ENCODE measurements around the gene FAM184A. TPM values are rescaled to one million over a fixed set of nuclear protein-coding genes. Genes with fewer than 3 reads are reported as not detected.
"Not testable (repeated sequence)": the region's sequence is repeated elsewhere in the genome, so short reads cannot be mapped to it uniquely, and the experiment has no call there.

Gene FAM184A
- total and polyA plus RNA-seq, 2 donors (not counting 3 experiments of a cell fraction or from before 2014, with no cell fraction given): 0.04 to 0.84 TPM

DNA sequence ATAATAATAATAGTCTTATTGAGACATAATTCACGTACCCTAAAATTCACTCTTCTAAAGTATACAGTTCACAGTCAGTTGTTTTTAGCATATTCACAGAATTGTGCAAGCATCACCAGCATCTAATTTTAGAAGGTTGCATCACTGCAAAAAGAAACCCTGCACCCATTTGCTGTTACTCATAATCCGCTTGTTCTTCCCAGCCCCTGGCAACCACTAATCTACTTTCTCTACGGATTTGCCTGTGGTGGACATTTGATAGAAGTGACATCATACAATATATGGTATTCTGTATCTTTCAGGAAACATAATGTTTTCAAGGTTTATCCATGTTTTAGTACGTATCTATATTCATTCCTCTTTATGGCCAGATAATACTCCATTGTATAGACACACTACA lies 41.5 kb upstream of the FAM184A start:
- H3K4me2 ChIP-seq (ENCODE audit: insufficient read depth, low read length): no peak overlapping the region
- BruUV-seq (replicated peaks): no TSS peak
- intact Hi-C loops (cut with micrococcal nuclease) (loop anchor here (10.0 kb wide), 1 partner anchor 835 kb away; no protein-coding TSS in a partner anchor), dilution Hi-C loops (cut with MboI; ENCODE audit: extremely low pct_ligation_motif_present, low sequenced_read_pairs) (no loop called here)
- H3K27ac ChIP-seq (ENCODE audit: insufficient read depth, low read depth, low read length): no peak overlapping the region
- ChIA-PET POLR2A (no interaction called here), CTCF (interaction anchor here (1.4 kb wide), 1 partner anchor 9 kb away, joined by 3 read pairs; no protein-coding TSS in a partner anchor)
- DNase-seq (ENCODE audit: low read depth, low spot score): no peak
- no peak overlapping the region for H3K9ac ChIP-seq (replicated peaks; ENCODE audit: extremely low read depth, insufficient read depth, low read length)
- H3K9me3 ChIP-seq (replicated peaks; ENCODE audit: control insufficient read depth, insufficient read depth, low read length): no peaks in the 10 kb centered on the region
- no peaks in the 10 kb centered on the region for H3K79me2 ChIP-seq (ENCODE audit: control insufficient read depth, insufficient read depth, low read length)
- FAIRE-seq: no peak
- H2AFZ ChIP-seq (ENCODE audit: low read depth, low read length): no peak overlapping the region
- no peak overlapping the region for H3K4me3 ChIP-seq (replicated peaks in 1 of 3; ENCODE audit: insufficient read depth in 1 of 3, low read depth in 1 of 3, low read length in 3 of 3)
- H3K27me3 ChIP-seq (ENCODE audit: control insufficient read depth in 2 of 2, insufficient read depth in 2 of 2, low read length in 2 of 2): no peaks in the 10 kb centered on the region
- no peaks in the 10 kb centered on the region for H3K9me1 ChIP-seq (replicated peaks; ENCODE audit: control insufficient read depth, extremely low read depth, insufficient read depth, low read length)
- H3K36me3 ChIP-seq (ENCODE audit: control insufficient read depth in 2 of 2, extremely low read depth in 1 of 2, insufficient read depth in 2 of 2, low read length in 2 of 2): no peaks in the 10 kb centered on the region
- no peaks in the 10 kb centered on the region for H4K20me1 ChIP-seq (replicated peaks; ENCODE audit: control insufficient read depth, extremely low read depth, insufficient read depth, low read length)
- H3K4me1 ChIP-seq (ENCODE audit: control insufficient read depth, extremely low read depth, insufficient read depth, low read length): peaks cover 5% of the 10 kb centered on the region
- TF ChIP-seq EZH2 (IDR thresholded peaks at IDR 0.05; ENCODE audit: borderline replicate concordance, low read depth, low read length, severe bottlenecking): no peak
- no peak for TF ChIP-seq POLR2A (IDR thresholded peaks at IDR 0.05; ENCODE audit: low read depth, low read length)
- TF ChIP-seq GATA2 (IDR thresholded peaks at IDR 0.05; ENCODE audit: insufficient read depth, insufficient read length, low read depth, low read length): no peak
- no peak for TF ChIP-seq FOS (IDR thresholded peaks at IDR 0.05; ENCODE audit: borderline replicate concordance, insufficient read depth, low read length)
- no peak for TF ChIP-seq MYC (IDR thresholded peaks at IDR 0.05; ENCODE audit: low read depth, low read length)
- TF ChIP-seq, protein P1, sequence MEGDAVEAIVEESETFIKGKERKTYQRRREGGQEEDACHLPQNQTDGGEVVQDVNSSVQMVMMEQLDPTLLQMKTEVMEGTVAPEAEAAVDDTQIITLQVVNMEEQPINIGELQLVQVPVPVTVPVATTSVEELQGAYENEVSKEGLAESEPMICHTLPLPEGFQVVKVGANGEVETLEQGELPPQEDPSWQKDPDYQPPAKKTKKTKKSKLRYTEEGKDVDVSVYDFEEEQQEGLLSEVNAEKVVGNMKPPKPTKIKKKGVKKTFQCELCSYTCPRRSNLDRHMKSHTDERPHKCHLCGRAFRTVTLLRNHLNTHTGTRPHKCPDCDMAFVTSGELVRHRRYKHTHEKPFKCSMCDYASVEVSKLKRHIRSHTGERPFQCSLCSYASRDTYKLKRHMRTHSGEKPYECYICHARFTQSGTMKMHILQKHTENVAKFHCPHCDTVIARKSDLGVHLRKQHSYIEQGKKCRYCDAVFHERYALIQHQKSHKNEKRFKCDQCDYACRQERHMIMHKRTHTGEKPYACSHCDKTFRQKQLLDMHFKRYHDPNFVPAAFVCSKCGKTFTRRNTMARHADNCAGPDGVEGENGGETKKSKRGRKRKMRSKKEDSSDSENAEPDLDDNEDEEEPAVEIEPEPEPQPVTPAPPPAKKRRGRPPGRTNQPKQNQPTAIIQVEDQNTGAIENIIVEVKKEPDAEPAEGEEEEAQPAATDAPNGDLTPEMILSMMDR (IDR thresholded peaks at IDR 0.05; ENCODE audit: extremely low read depth in 1 of 2, insufficient read depth in 1 of 2, low read depth in 1 of 2, low read length in 2 of 2): no peak
- no peak for TF ChIP-seq JUN (IDR thresholded peaks at IDR 0.05; ENCODE audit: borderline replicate concordance, insufficient read depth, insufficient read length, low read depth)
- no peak for TF ChIP-seq POLR2AphosphoS5 (IDR thresholded peaks at IDR 0.05; ENCODE audit: insufficient read depth, low read depth, low read length)
- TF ChIP-seq, protein P2, sequence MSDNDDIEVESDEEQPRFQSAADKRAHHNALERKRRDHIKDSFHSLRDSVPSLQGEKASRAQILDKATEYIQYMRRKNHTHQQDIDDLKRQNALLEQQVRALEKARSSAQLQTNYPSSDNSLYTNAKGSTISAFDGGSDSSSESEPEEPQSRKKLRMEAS (IDR thresholded peaks at IDR 0.05; ENCODE audit: insufficient read depth, insufficient read length): no peak

DNA sequence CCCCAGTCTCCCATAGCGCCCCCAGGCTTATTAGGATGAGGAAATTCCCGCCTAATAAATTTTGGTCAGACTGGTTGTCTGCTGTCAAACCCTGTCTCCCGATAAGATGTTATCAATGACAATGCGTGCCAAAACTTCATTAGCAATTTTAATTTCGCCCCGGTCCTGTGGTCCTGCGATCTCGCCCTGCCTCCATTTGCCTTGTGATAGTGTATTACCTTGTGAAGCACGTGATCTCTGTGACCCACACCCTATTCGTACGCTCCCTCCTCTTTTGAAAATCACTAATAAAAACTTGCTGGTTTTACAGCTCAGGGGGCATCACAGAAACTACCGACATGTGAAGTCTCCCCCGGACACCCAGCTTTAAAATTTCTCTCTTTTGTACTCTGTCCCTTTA lies 40.6 kb upstream of the FAM184A start:
- H2AFZ ChIP-seq (ENCODE audit: low read depth, low read length); H3K9me3 ChIP-seq (replicated peaks; ENCODE audit: control insufficient read depth, insufficient read depth, low read length); BruUV-seq (replicated peaks); dilution Hi-C loops (cut with MboI; ENCODE audit: extremely low pct_ligation_motif_present, low sequenced_read_pairs); H3K27ac ChIP-seq (ENCODE audit: insufficient read depth, low read depth, low read length); H3K27me3 ChIP-seq (ENCODE audit: control insufficient read depth in 2 of 2, insufficient read depth in 2 of 2, low read length in 2 of 2); H3K4me2 ChIP-seq (ENCODE audit: insufficient read depth, low read length); DNase-seq (ENCODE audit: low read depth, low spot score); H3K4me3 ChIP-seq (replicated peaks in 1 of 3; ENCODE audit: insufficient read depth in 1 of 3, low read depth in 1 of 3, low read length in 3 of 3); H3K9me1 ChIP-seq (replicated peaks; ENCODE audit: control insufficient read depth, extremely low read depth, insufficient read depth, low read length); H3K4me1 ChIP-seq (ENCODE audit: control insufficient read depth, extremely low read depth, insufficient read depth, low read length); POLR2A ChIA-PET; H3K79me2 ChIP-seq (ENCODE audit: control insufficient read depth, insufficient read depth, low read length); H3K9ac ChIP-seq (replicated peaks; ENCODE audit: extremely low read depth, insufficient read depth, low read length); H3K36me3 ChIP-seq (ENCODE audit: control insufficient read depth in 2 of 2, extremely low read depth in 1 of 2, insufficient read depth in 2 of 2, low read length in 2 of 2); H4K20me1 ChIP-seq (replicated peaks; ENCODE audit: control insufficient read depth, extremely low read depth, insufficient read depth, low read length); FAIRE-seq: not testable (repeated sequence)
- intact Hi-C loops (cut with micrococcal nuclease): loop anchor here (10.0 kb wide), 1 partner anchor 834 kb away; no protein-coding TSS in a partner anchor
- CTCF ChIA-PET: interaction anchor here (1.1 to 1.4 kb wide), 2 partner anchors 8 to 10 kb away, joined by 3 read pairs; no protein-coding TSS in a partner anchor

Measured in endothelial cell of umbilical vein (primary cell).